Measurements from ENCODE around the gene PRKCZ.
A peak's percentile ranks its signal among the peaks of the same experiment; 100 is the strongest.
"Not testable (repeated sequence)": the region's sequence is repeated elsewhere in the genome, so short reads cannot be mapped to it uniquely, and the experiment has no call there.

PRKCZ gene

GRCh38 chr1:2144501-2145090, 94.4 kb downstream of the PRKCZ start:
- H2BK120ac ChIP-seq (ENCODE audit: insufficient read depth, low read length, poor library complexity) = no peak overlapping the region
- no peak overlapping the region for H3K23ac ChIP-seq (ENCODE audit: low read length)
- no peak overlapping the region for H2AFZ ChIP-seq (ENCODE audit: insufficient read depth, low read length, poor library complexity)
- H3K18ac ChIP-seq (ENCODE audit: low read length) = no peak overlapping the region
- H3K36me3 ChIP-seq (ENCODE audit: control insufficient read depth in 1 of 2, insufficient read depth in 2 of 2, low read length in 2 of 2) = peaks cover 52 to 58% of the 10 kb centered on the region in 2 experiments
- H3K79me2 ChIP-seq (ENCODE audit: control insufficient read depth, insufficient read depth, low read length, poor library complexity) = no peaks in the 10 kb centered on the region
- H3K27ac ChIP-seq (ENCODE audit: low read depth, low read length) = no peak overlapping the region
- no peak overlapping the region for H3K4me2 ChIP-seq (ENCODE audit: low read length)
- H3K14ac ChIP-seq (ENCODE audit: low read length) = no peak overlapping the region
- no peak overlapping the region for H3K4ac ChIP-seq (ENCODE audit: low read depth, low read length)
- peak overlapping the region; percentile 18 for H3K4me3 ChIP-seq (ENCODE audit: low read depth, low read length)
- no peak overlapping the region for H4K91ac ChIP-seq (ENCODE audit: low read depth, low read length)
- H3K79me1 ChIP-seq (ENCODE audit: low read length) = no peaks in the 10 kb centered on the region
- no peak overlapping the region for H2BK12ac ChIP-seq (ENCODE audit: low read length)
- no peak overlapping the region for H4K12ac ChIP-seq (ENCODE audit: low read depth, low read length)
- no CpG with 5 or more reads among the region's 15 CpGs for WGBS (ENCODE audit: extremely low coverage, insufficient coverage, insufficient read length)
- peaks cover 3% of the 10 kb centered on the region for H3K9me3 ChIP-seq (ENCODE audit: insufficient read depth, low read depth, low read length)
- no peak overlapping the region for H2BK5ac ChIP-seq (ENCODE audit: low read depth, low read length, poor library complexity)
- no peak overlapping the region for H3K9ac ChIP-seq (ENCODE audit: low read length)
- H3K27me3 ChIP-seq (ENCODE audit: insufficient read depth, low read length) = no peaks in the 10 kb centered on the region
- no peak overlapping the region for H4K8ac ChIP-seq (ENCODE audit: low read depth, low read length)
- no peak for DNase-seq
- H2AK5ac ChIP-seq (ENCODE audit: low read length) = no peak overlapping the region
- no peaks in the 10 kb centered on the region for H3K4me1 ChIP-seq (ENCODE audit: control insufficient read depth in 1 of 2, insufficient read depth in 2 of 2, low read length in 2 of 2)

- Histone ChIP-seq H2BK120ac (ENCODE audit: insufficient read depth, low read length, poor library complexity) (no peak overlapping the region), H2AK5ac (ENCODE audit: low read length) (no peak overlapping the region), H3K27ac (ENCODE audit: low read depth, low read length) (no peak overlapping the region), H4K8ac (ENCODE audit: low read depth, low read length) (no peak overlapping the region), H3K4me3 (ENCODE audit: low read depth, low read length) (no peak overlapping the region), H3K9ac (ENCODE audit: low read length) (no peak overlapping the region), H2AFZ (ENCODE audit: insufficient read depth, low read length, poor library complexity) (no peak overlapping the region), H3K9me3 (ENCODE audit: insufficient read depth, low read depth, low read length) (peaks cover 3% of the 10 kb centered on the region), H3K23ac (ENCODE audit: low read length) (no peak overlapping the region), H3K4me2 (ENCODE audit: low read length) (no peak overlapping the region), H3K4me1 (ENCODE audit: control insufficient read depth in 1 of 2, insufficient read depth in 2 of 2, low read length in 2 of 2) (no peaks in the 10 kb centered on the region), H3K79me1 (ENCODE audit: low read length) (no peaks in the 10 kb centered on the region), H4K12ac (ENCODE audit: low read depth, low read length) (no peak overlapping the region), H3K14ac (ENCODE audit: low read length) (no peak overlapping the region), H3K36me3 (ENCODE audit: control insufficient read depth in 1 of 2, insufficient read depth in 2 of 2, low read length in 2 of 2) (peaks cover 63 to 69% of the 10 kb centered on the region in 2 experiments), H4K91ac (ENCODE audit: low read depth, low read length) (no peak overlapping the region), H3K27me3 (ENCODE audit: insufficient read depth, low read length) (no peaks in the 10 kb centered on the region), H2BK12ac (ENCODE audit: low read length) (no peak overlapping the region), H3K18ac (ENCODE audit: low read length) (no peak overlapping the region), H3K79me2 (ENCODE audit: control insufficient read depth, insufficient read depth, low read length, poor library complexity) (no peaks in the 10 kb centered on the region), H2BK5ac (ENCODE audit: low read depth, low read length, poor library complexity) (no peak overlapping the region), H3K4ac (ENCODE audit: low read depth, low read length) (no peak overlapping the region)
- no peak for DNase-seq
- no CpG with 5 or more reads among the region's 19 CpGs for WGBS (ENCODE audit: extremely low coverage, insufficient coverage, insufficient read length)
Measured at GRCh38 chr1:2145946-2146835, 96.0 kb downstream of the PRKCZ start.

- Histone ChIP-seq H3K4me2 (ENCODE audit: low read length) (no peak overlapping the region), H3K36me3 (ENCODE audit: control insufficient read depth in 1 of 2, insufficient read depth in 2 of 2, low read length in 2 of 2) (peaks cover 69 to 75% of the 10 kb centered on the region in 2 experiments)
- no peak for DNase-seq
Measured at GRCh38 chr1:2146836-2147517, 96.8 kb downstream of the PRKCZ start.

GRCh38 chr1:2147869-2148268, 97.7 kb downstream of the PRKCZ start:
- not testable (repeated sequence) for H2AFZ ChIP-seq (ENCODE audit: insufficient read depth, low read length, poor library complexity); H2AK5ac ChIP-seq (ENCODE audit: low read length); H3K9me3 ChIP-seq (ENCODE audit: insufficient read depth, low read depth, low read length); H2BK5ac ChIP-seq (ENCODE audit: low read depth, low read length, poor library complexity); H3K79me2 ChIP-seq (ENCODE audit: control insufficient read depth, insufficient read depth, low read length, poor library complexity); H2BK12ac ChIP-seq (ENCODE audit: low read length); H4K12ac ChIP-seq (ENCODE audit: low read depth, low read length); H4K8ac ChIP-seq (ENCODE audit: low read depth, low read length); H3K4me3 ChIP-seq (ENCODE audit: low read depth, low read length); H3K4me1 ChIP-seq (ENCODE audit: control insufficient read depth in 1 of 2, insufficient read depth in 2 of 2, low read length in 2 of 2); H3K4me2 ChIP-seq (ENCODE audit: low read length); H3K27ac ChIP-seq (ENCODE audit: low read depth, low read length); H3K14ac ChIP-seq (ENCODE audit: low read length); H2BK120ac ChIP-seq (ENCODE audit: insufficient read depth, low read length, poor library complexity); DNase-seq; H3K27me3 ChIP-seq (ENCODE audit: insufficient read depth, low read length); H3K18ac ChIP-seq (ENCODE audit: low read length); H3K9ac ChIP-seq (ENCODE audit: low read length); H3K4ac ChIP-seq (ENCODE audit: low read depth, low read length); H4K91ac ChIP-seq (ENCODE audit: low read depth, low read length); H3K23ac ChIP-seq (ENCODE audit: low read length); H3K79me1 ChIP-seq (ENCODE audit: low read length)
- no CpG with 5 or more reads among the region's 5 CpGs for WGBS (ENCODE audit: extremely low coverage, insufficient coverage, insufficient read length)
- peaks cover 66 to 75% of the 10 kb centered on the region in 2 experiments for H3K36me3 ChIP-seq (ENCODE audit: control insufficient read depth in 1 of 2, insufficient read depth in 2 of 2, low read length in 2 of 2)

More at GRCh38 chr1:2146836-2147517, 96.8 kb downstream of the PRKCZ start:
- Histone ChIP-seq H4K12ac (ENCODE audit: low read depth, low read length) (no peak overlapping the region), H4K8ac (ENCODE audit: low read depth, low read length) (no peak overlapping the region), H3K79me1 (ENCODE audit: low read length) (no peaks in the 10 kb centered on the region), H2BK120ac (ENCODE audit: insufficient read depth, low read length, poor library complexity) (no peak overlapping the region), H4K91ac (ENCODE audit: low read depth, low read length) (no peak overlapping the region), H3K27me3 (ENCODE audit: insufficient read depth, low read length) (no peaks in the 10 kb centered on the region), H2BK5ac (ENCODE audit: low read depth, low read length, poor library complexity) (no peak overlapping the region), H2AK5ac (ENCODE audit: low read length) (no peak overlapping the region), H3K23ac (ENCODE audit: low read length) (no peak overlapping the region), H3K4me1 (ENCODE audit: control insufficient read depth in 1 of 2, insufficient read depth in 2 of 2, low read length in 2 of 2) (no peaks in the 10 kb centered on the region), H3K27ac (ENCODE audit: low read depth, low read length) (no peak overlapping the region), H3K4me3 (ENCODE audit: low read depth, low read length) (no peak overlapping the region), H3K4ac (ENCODE audit: low read depth, low read length) (no peak overlapping the region), H3K9me3 (ENCODE audit: insufficient read depth, low read depth, low read length) (peaks cover 3% of the 10 kb centered on the region), H2AFZ (ENCODE audit: insufficient read depth, low read length, poor library complexity) (no peak overlapping the region), H3K18ac (ENCODE audit: low read length) (no peak overlapping the region), H3K14ac (ENCODE audit: low read length) (no peak overlapping the region), H2BK12ac (ENCODE audit: low read length) (no peak overlapping the region), H3K79me2 (ENCODE audit: control insufficient read depth, insufficient read depth, low read length, poor library complexity) (no peaks in the 10 kb centered on the region), H3K9ac (ENCODE audit: low read length) (no peak overlapping the region)
- WGBS (ENCODE audit: extremely low coverage, insufficient coverage, insufficient read length) = 100% methylated on average over 4 of the region's 11 CpGs
